Activated CD4-positive, CD25-positive, alpha-beta regulatory T cell treated with anti-CD3 and anti-CD28 coated beads, Interleukin-2, amount 50 U/mL, for 16 hours (primary cell): ENCODE data around the gene USP17L24.
"Not testable (repeated sequence)": the region's sequence is repeated elsewhere in the genome, so short reads cannot be mapped to it uniquely, and the experiment has no call there.

Experiments
- DNase-seq: peaks from one replicate; pipeline ENCODE4 v3.0.0-alpha.2; 2020; ENCODE audit warnings: low read depth, low spot score

USP17L24 gene

GRCh38 chr4:9324865-9325264, at the start of gene USP17L24:
TSS of gene USP17L24 (plus strand) at chr4:9325165. CDS start at chr4:9325165, 0 bp downstream.
- DNase-seq = not testable (repeated sequence)

GRCh38 chr4:9324191-9324590, 774 bp upstream of the USP17L24 start:
- not testable (repeated sequence) for DNase-seq

- DNase-seq = not testable (repeated sequence)
These were observed 4.6 kb downstream of the USP17L24 start, which contains the start of gene USP17L25 for GRCh38 chr4:9329611-9330010. TSS of gene USP17L25 (plus strand) at chr4:9329911. CDS start at chr4:9329911, 0 bp downstream.

- DNase-seq = not testable (repeated sequence)
These were observed 9.4 kb downstream of the USP17L24 start, which contains the start of gene USP17L26 for GRCh38 chr4:9334358-9334757. TSS of gene USP17L26 (plus strand) at chr4:9334658. CDS start at chr4:9334658, 0 bp downstream.

DNA sequence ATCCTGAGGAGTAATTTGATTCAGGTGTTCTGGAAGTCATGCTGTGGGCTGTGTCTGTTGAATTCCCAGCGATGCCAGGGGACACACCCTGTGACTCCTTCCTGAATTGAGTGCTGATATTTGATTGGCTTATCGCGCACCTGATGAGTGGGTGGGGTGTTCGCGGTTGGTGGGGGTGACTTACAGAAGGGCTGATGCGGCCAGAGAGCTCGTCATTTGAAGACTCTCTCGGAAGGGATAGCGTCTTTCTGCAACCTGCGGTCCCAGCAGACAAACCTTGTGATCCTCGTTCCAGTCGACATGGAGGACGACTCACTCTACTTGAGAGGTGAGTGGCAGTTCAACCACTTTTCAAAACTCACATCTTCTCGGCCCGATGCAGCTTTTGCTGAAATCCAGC, 14.1 kb downstream of the USP17L24 start, which contains the start of gene USP17L5:
USP17L5 (plus strand) TSS at position 301 of the 400 bp plus-strand sequence; CDS start at position 301, 0 bp downstream.
- DNase-seq = not testable (repeated sequence)

DNA sequence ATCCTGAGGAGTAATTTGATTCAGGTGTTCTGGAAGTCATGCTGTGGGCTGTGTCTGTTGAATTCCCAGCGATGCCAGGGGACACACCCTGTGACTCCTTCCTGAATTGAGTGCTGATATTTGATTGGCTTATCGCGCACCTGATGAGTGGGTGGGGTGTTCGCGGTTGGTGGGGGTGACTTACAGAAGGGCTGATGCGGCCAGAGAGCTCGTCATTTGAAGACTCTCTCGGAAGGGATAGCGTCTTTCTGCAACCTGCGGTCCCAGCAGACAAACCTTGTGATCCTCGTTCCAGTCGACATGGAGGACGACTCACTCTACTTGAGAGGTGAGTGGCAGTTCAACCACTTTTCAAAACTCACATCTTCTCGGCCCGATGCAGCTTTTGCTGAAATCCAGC, 18.9 kb downstream of the USP17L24 start, which contains the start of gene USP17L27:
USP17L27 (plus strand) TSS at position 301 of the 400 bp plus-strand sequence; CDS start at position 301, 0 bp downstream.
- DNase-seq = not testable (repeated sequence)

DNA sequence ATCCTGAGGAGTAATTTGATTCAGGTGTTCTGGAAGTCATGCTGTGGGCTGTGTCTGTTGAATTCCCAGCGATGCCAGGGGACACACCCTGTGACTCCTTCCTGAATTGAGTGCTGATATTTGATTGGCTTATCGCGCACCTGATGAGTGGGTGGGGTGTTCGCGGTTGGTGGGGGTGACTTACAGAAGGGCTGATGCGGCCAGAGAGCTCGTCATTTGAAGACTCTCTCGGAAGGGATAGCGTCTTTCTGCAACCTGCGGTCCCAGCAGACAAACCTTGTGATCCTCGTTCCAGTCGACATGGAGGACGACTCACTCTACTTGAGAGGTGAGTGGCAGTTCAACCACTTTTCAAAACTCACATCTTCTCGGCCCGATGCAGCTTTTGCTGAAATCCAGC, 23.6 kb downstream of the USP17L24 start, which contains the start of gene USP17L28:
USP17L28 (plus strand) TSS at position 301 of the 400 bp plus-strand sequence; CDS start at position 301, 0 bp downstream.
- not testable (repeated sequence) for DNase-seq

- not testable (repeated sequence) for DNase-seq
These were observed 25.9 kb downstream of the USP17L24 start for GRCh38 chr4:9350866-9351265.

DNA sequence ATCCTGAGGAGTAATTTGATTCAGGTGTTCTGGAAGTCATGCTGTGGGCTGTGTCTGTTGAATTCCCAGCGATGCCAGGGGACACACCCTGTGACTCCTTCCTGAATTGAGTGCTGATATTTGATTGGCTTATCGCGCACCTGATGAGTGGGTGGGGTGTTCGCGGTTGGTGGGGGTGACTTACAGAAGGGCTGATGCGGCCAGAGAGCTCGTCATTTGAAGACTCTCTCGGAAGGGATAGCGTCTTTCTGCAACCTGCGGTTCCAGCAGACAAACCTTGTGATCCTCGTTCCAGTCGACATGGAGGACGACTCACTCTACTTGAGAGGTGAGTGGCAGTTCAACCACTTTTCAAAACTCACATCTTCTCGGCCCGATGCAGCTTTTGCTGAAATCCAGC, 28.4 kb downstream of the USP17L24 start, which contains the start of gene USP17L29:
USP17L29 (plus strand) TSS at position 301 of the 400 bp plus-strand sequence; CDS start at position 301, 0 bp downstream.
- DNase-seq = not testable (repeated sequence)

GRCh38 chr4:9362829-9363228, 37.9 kb downstream of the USP17L24 start, which contains the start of gene USP17L30:
TSS of gene USP17L30 (plus strand) at chr4:9363129. CDS start at chr4:9363129, 0 bp downstream.
- not testable (repeated sequence) for DNase-seq
